Measurements from ENCODE around the gene ENPP1. TPM values are rescaled to one million over a fixed set of nuclear protein-coding genes. Genes with fewer than 3 reads are reported as not detected.

Gene ENPP1
- polyA plus RNA-seq (ENCODE audit: insufficient read length in 3 of 3) = 10 to 100 TPM; 19.2 to 25.2 (median 25.2) TPM
- long read RNA-seq, donor 1 = 0 reads
- long read RNA-seq, donor 2 = 0 reads
- long read RNA-seq, donor 3, full-length matches to known transcripts = 2 of 2 reads
- long read RNA-seq, donor 3, partial matches to known transcripts = 0 of 2 reads
- long read RNA-seq, donor 3, other reads (novel, unspliced or antisense) = 0 of 2 reads
- long read RNA-seq, donor 4 = 0 reads
- long read RNA-seq, donor 5 = 0 reads
- long read RNA-seq, donor 6, full-length matches to known transcripts = 3 of 43 reads
- long read RNA-seq, donor 6, partial matches to known transcripts = 40 of 43 reads
- long read RNA-seq, donor 6, other reads (novel, unspliced or antisense) = 0 of 43 reads
- long read RNA-seq, donor 7, partial matches to known transcripts = 71 of 218 reads
- long read RNA-seq, donor 7, other reads (novel, unspliced or antisense) = 147 of 218 reads
- long read RNA-seq, donor 8 = 0 reads
- long read RNA-seq, donor 9 = 0 reads
- long read RNA-seq, donor 10 = 0 reads
- long read RNA-seq, donor 11, full-length matches to known transcripts = 1 of 1 reads
- long read RNA-seq, donor 11, partial matches to known transcripts = 0 of 1 reads
- long read RNA-seq, donor 11, other reads (novel, unspliced or antisense) = 0 of 1 reads
- long read RNA-seq, donor 12 = 0 reads
- long read RNA-seq, donor 13 = 0 reads
- long read RNA-seq, donor 14 = 0 reads
- long read RNA-seq, donor 15 = 0 reads
- long read RNA-seq, donor 16, full-length matches to known transcripts = 3 of 3 reads
- long read RNA-seq, donor 16, partial matches to known transcripts = 0 of 3 reads
- long read RNA-seq, donor 16, other reads (novel, unspliced or antisense) = 0 of 3 reads

DNA sequence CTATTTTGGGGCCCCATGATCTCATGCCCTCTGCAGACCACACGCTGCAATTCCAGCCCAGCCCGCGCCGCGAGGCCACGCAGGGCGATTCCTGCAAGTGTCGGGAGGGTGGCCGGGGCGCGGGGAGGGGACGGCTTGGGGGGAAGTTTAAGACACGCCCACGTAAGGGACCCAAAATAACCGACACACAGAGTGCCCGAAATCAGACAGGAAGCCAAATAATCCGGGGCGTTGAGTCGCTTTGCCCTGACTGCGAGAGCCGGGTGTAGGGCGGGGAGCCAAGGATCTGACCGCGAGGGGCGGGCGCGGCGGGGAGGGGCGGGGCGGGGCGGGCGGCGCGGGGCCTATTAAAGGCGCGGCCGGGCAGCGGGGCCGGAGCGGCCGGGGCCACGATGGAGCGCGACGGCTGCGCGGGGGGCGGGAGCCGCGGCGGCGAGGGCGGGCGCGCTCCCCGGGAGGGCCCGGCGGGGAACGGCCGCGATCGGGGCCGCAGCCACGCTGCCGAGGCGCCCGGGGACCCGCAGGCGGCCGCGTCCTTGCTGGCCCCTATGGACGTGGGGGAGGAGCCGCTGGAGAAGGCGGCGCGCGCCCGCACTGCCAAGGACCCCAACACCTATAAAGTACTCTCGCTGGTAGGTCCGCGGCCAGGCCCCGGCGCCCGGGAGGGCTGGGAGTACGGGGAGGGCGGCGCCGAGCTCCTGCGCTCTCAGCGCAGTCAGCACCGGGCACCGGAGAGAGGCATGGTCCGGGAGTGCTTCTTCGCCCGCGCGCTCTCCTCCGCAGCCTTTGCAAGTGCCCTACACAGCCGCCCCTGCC lies at the start of gene ENPP1:
ENPP1 (plus strand) TSS at position 377 of the 816 bp plus-strand sequence; CDS start at position 393, 16 bp downstream.
- peak in 7 of 11 donors; percentile 38 to 56 (median 48) for DNase-seq (ENCODE audit: extremely low read depth in 1 of 11, low read depth in 9 of 11, low spot score in 4 of 11)

GRCh38 chr6:131758920-131759319 lies 48.9 kb upstream of the ENPP1 start:
- DNase-seq (ENCODE audit: extremely low read depth in 1 of 11, low read depth in 9 of 11, low spot score in 4 of 11) = no peak

DNA sequence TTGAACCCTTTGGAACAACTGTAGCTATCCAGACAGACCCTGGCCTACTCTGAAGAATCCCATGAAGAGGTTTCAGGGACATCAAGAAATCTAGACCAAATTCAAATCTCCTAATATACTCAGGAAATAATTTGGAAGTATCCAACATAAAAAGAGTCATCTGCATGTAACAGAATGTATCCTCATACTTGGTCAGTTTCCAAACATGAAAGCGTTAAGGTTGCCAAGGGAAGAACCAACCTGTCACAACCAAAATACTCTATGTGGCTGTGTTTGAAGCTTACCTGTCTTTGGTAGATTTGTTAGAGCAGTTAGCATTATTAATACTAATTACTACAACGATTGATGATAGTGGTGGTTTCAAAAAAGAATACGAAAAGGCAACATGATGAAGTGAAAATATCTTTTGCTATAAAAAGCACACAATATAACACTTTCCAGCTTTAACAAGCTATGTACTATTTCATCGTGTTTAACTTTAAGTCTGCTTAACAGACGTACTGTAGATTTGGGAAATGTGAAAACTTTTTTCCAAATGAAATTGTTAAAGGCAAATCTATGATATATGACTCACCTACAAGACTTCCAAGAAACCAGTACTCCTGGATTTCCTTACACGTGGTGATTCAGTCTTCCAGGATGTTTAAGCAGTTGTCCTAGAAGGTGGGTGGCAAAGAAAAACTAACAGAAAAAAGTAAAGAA lies 46.6 kb upstream of the ENPP1 start:
- DNase-seq (ENCODE audit: extremely low read depth in 1 of 11, low read depth in 9 of 11, low spot score in 4 of 11) = no peak

- no peak for DNase-seq (ENCODE audit: extremely low read depth in 1 of 11, low read depth in 9 of 11, low spot score in 4 of 11)
Measured at GRCh38 chr6:131761762-131762067, 46.1 kb upstream of the ENPP1 start.

- DNase-seq (ENCODE audit: extremely low read depth in 1 of 11, low read depth in 9 of 11, low spot score in 4 of 11) = no peak
Measured at GRCh38 chr6:131762984-131763383, 44.8 kb upstream of the ENPP1 start.

- no peak for DNase-seq (ENCODE audit: extremely low read depth in 1 of 11, low read depth in 9 of 11, low spot score in 4 of 11)
Measured at GRCh38 chr6:131763749-131764148, 44.1 kb upstream of the ENPP1 start.

GRCh38 chr6:131764350-131764749 lies 43.5 kb upstream of the ENPP1 start:
- DNase-seq (ENCODE audit: extremely low read depth in 1 of 11, low read depth in 9 of 11, low spot score in 4 of 11) = no peak

DNA sequence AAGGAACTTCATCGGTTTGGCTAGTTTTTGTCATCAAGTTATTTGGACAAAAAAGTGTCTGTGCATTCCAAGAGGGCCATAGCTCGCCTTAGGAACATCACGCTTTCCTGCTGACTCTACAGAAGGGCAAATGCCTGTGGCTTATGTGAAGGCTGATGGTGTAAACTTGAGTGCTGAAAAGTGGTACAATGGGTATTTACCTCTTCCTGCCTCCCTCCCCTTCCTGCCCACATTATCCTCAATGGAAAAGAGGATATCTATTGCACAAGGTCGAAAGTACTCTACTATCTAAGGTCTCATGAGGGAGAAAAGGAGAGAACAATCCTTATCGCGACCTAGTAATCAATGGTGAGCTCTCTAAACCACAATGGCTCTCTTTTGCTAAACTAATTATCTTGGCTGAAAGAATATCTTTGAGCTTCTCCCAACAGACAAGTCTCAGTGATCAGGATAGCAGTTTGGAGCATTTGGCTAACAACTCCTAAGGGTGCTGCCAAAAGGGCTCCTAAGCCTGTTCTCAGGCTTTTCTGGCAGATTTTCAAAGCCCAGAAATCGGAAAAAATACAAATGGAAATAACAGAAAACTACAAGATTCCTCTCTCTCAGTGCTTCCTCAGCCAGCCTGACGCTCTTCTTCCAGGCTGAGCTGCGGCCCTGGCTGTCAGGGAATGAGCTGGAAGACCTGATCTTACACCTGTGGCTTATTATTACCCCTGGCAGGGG lies 42.6 kb upstream of the ENPP1 start:
- DNase-seq (ENCODE audit: extremely low read depth in 1 of 11, low read depth in 9 of 11, low spot score in 4 of 11) = no peak

DNA sequence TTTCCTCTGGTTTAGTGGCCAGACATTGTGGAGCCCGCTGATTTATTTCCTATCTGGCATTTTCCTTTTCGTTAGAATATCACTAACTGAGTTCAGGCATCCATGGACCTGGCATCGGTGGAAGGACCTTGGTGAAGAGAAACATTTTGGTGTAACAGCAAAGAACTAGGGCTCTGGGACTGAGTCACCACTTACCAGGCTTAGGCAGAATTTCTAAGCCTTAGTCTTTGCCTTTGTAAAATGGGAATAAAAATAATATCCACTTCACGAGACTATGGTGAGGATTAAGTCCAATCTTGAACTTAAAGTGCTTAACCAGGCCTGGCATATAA lies 42.0 kb upstream of the ENPP1 start:
- DNase-seq (ENCODE audit: extremely low read depth in 1 of 11, low read depth in 9 of 11, low spot score in 4 of 11) = no peak

DNA sequence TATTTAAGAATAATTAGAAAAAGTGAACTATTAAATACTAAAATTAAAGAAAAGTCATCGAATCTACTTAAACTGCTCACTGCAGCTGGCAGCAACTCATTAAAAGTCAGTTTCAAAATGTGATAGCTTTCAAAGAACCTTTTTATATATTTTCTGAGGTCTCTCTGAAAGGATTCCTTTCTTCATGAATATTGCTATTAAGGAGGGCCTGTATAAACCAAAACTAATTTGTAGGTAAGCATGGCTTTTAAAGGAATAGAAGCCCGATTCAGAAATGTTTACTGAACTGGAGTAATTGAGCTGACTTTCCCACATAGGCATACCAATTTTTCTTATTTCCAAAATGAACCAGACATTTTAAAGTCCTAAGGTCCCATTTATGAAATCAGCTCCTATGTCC lies 41.2 kb upstream of the ENPP1 start:
- DNase-seq (ENCODE audit: extremely low read depth in 1 of 11, low read depth in 9 of 11, low spot score in 4 of 11) = no peak

DNA sequence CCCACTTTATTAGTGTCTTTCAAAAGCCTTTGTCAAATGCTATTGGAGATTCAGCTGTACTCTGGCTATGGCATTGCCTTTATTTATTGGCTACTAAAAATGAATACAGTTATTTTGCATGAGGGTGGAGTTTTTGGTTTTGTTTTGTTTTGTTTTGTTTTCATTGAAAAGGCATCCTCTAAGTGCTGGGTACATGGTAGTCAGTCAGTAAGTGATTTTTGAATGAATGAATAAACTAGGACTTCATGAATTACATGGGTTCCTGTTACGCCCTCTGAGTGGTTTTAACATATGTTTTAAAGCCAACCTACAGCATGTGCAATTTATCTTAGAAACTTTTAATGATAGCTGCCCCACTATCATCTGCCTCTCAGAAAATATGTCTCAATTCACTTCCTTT lies 38.9 kb upstream of the ENPP1 start:
- DNase-seq (ENCODE audit: extremely low read depth in 1 of 11, low read depth in 9 of 11, low spot score in 4 of 11) = no peak

DNA sequence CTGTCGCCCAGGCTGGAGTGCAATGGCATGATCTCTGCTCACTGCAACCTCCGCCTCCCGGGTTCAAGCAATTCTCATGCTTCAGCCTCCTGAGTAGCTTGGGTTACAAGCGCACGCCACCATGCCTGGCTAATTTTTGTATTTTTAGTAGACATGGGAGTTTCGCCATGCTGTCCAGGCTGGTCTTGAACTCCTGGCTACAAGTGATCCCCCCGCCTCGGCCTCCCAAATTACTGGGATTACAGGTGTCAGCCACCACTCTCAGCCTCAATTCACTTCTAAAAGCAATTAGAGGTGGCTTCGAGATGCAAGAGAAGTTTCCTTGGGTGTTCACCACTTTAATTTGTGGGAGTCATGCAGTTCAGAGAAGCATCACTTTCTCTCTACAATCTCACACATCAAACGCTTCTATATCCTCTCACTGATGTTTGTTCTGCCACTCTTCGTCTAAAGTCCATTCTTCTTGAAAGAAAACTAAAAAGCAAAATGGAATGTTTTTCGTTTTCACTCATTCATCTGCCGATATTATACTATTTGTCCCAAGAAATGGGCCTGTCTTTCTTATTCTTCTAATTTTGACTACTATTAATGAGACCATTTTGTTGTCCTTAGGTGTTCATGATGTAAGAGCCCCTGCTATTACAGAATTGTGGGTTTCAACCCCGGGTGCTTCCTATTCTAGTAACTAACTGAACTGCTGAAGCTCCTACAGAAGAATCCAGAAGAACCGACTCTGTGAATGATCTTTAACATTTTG lies 38.3 kb upstream of the ENPP1 start:
- DNase-seq (ENCODE audit: extremely low read depth in 1 of 11, low read depth in 9 of 11, low spot score in 4 of 11) = no peak

DNA sequence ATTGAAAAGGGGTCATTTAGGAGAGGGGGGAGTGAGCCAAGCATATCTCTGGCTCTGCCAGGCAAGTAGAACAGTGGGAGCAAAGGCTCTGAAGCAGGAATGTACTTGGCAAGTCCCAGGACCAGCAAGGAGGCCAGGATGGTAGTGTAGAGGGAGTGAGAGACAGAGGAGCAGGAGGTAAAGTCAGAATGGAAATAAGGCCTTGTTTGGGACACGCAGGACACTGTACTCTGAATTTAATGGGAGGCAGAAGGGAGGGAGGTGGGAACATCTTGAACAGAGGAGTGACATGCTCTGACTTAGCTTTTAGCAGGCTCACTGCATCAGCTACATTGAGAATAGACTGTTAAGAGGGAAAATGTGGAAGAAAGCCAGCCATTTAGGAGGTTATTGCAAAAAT lies 37.0 kb upstream of the ENPP1 start:
- DNase-seq (ENCODE audit: extremely low read depth in 1 of 11, low read depth in 9 of 11, low spot score in 4 of 11) = no peak

DNA sequence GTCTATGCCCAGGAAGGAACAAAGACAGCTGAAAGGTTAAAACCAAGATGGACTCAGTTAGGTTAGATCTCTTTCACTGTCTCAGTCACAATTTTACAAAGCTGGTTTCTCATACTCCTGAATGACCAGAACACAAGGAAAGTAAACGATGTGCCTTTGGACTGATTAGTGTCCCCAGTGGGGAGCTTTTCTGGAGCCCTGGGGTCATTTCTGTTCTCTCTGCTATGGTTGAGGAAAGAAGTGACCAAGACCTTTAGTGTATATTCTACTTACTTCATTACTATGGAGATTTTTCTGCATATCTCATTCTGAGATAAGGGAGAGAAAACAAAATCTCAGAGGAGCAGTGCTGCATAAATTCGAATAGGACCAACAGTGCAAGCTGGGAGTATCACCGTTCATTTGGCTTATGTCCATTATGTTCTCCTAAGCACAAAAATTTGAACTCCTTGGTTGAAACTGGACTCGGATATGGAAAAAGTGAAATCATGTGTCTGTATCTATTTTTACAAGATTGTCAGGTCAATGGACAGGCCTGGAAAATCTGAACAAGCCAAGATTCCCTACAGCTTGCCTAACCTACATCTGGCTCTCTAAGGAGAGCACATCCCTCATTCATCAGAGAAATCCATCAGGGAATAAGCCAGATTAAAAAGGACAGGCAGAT lies 34.4 kb upstream of the ENPP1 start:
- no peak for DNase-seq (ENCODE audit: extremely low read depth in 1 of 11, low read depth in 9 of 11, low spot score in 4 of 11)

DNA sequence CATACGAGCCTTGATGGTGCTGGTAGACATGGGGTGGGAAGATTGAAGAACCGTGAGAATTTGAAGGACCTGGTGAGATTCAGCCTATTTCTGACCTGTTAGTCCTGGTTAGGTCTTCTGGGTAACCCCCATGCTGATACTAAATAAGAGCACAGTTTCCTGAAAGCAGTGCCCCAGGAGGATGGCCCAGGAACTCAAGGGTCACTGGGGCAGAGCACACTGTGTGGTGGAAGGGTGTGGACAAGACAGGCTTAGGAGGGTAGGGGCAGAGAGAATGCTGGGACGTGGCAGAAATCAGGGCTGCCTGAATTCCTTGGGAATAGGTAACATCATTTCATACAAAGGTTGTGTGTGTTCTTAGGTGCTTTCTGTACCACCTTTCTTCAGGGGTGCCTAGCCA lies 31.9 kb upstream of the ENPP1 start:
- no peak for DNase-seq (ENCODE audit: extremely low read depth in 1 of 11, low read depth in 9 of 11, low spot score in 4 of 11)

GRCh38 chr6:131776985-131777384 lies 30.8 kb upstream of the ENPP1 start:
- DNase-seq (ENCODE audit: extremely low read depth in 1 of 11, low read depth in 9 of 11, low spot score in 4 of 11) = no peak

DNA sequence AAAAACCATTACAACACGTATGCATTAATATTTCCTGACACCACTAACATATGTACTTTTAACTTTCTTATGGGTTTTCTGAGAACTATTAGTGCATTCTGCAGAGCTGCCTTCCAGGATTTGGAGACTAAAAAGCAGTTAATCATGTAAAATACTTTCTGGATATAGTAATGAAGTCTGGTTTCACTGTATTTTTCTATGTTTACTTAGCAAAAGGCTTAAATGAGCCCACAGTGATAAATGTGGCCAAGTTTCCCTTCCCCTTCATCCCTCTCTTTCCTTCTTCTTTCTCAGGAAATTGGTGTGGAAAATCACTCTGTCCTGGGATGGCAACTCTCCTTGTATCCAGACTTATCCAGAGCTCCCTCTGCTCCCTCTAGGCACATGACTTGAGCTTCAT lies 29.7 kb upstream of the ENPP1 start:
- no peak for DNase-seq (ENCODE audit: extremely low read depth in 1 of 11, low read depth in 9 of 11, low spot score in 4 of 11)
